HEK293 (cell line): ENCODE measurements around the gene ANKRD45.
"Not testable (repeated sequence)": the region's sequence is repeated elsewhere in the genome, so short reads cannot be mapped to it uniquely, and the experiment has no call there.

Experiments
- CTCF ChIA-PET: fragments of 350-600 bp; formaldehyde crosslinking; extraction: SDS; loops from one replicate; lab custom pipeline; 2021; ENCODE audit warnings: antibody characterized with exemption; lab: Yijun Ruan, JAX
- POLR2A ChIA-PET: fragments of 300-600 bp; formaldehyde crosslinking; extraction: SDS; loops from one replicate; lab custom pipeline; 2020; ENCODE audit warnings: antibody characterized with exemption, inconsistent platforms; lab: Yijun Ruan, JAX
- H3K27ac ChIP-seq: fragments of 200-500 bp; sonication (Bioruptor generic); 2 replicates; pipeline ENCODE4 v1.5.1; 2014; ENCODE audit warnings: low read depth, low read length, control low read depth, inconsistent platforms; ENCODE audit errors: extremely low read depth
- H3K36me3 ChIP-seq, 2 experiments: fragments of 200-500 bp in 1 of 2; sonication (Bioruptor generic) in 1 of 2; 1 replicate in 1 of 2; 2 replicates in 1 of 2; pipeline ENCODE4 v1.5.1; 2014 to 2017; ENCODE audit warnings: inconsistent platforms in 2 of 2, low read length in 2 of 2; ENCODE audit not compliant: control insufficient read depth in 2 of 2, insufficient read depth in 1 of 2
- H3K4me1 ChIP-seq: fragments of 200-500 bp; sonication (Bioruptor generic); 2 replicates; pipeline ENCODE4 v1.5.1; 2014; ENCODE audit warnings: mild to moderate bottlenecking, low read length, inconsistent platforms; ENCODE audit not compliant: control insufficient read depth, insufficient read depth
- H3K4me3 ChIP-seq: 2 replicates; pipeline ENCODE4 v1.5.1; 2011; ENCODE audit warnings: low read depth, mild to moderate bottlenecking, control low read depth, low read length, moderate library complexity
- H3K9me3 ChIP-seq: fragments of 200-500 bp; sonication (Bioruptor generic); 2 replicates; pipeline ENCODE4 v1.5.1; 2014; ENCODE audit warnings: low read depth, low read length, inconsistent platforms; ENCODE audit not compliant: control insufficient read depth, insufficient read depth
- EGR2 ChIP-seq: fragments of 450-650 bp; formaldehyde crosslinking; IDR thresholded peaks from 2 replicates; pipeline ENCODE4 v1.5.1; 2016; ENCODE audit warnings: low read depth, missing biosample characterization, missing genetic modification characterization
- GLI2 ChIP-seq: fragments of 450-650 bp; formaldehyde crosslinking; IDR thresholded peaks from 2 replicates; pipeline ENCODE4; 2017; ENCODE audit warnings: missing biosample characterization, missing genetic modification characterization, low read depth, borderline replicate concordance
- KLF9 ChIP-seq: fragments of 450-650 bp; formaldehyde crosslinking; IDR thresholded peaks from 2 replicates; pipeline ENCODE4 v1.5.1; 2016; ENCODE audit warnings: missing biosample characterization, missing genetic modification characterization, low read depth
- MZF1 ChIP-seq: fragments of 450-650 bp; formaldehyde crosslinking; IDR thresholded peaks from 2 replicates; pipeline ENCODE4 v1.5.1; 2017; ENCODE audit warnings: missing biosample characterization, missing genetic modification characterization, borderline replicate concordance
- REPIN1 ChIP-seq: fragments of 450-650 bp; formaldehyde crosslinking; IDR thresholded peaks from 2 replicates; pipeline ENCODE4 v1.5.1; 2017; ENCODE audit warnings: missing biosample characterization, missing genetic modification characterization, low read depth
- SCRT1 ChIP-seq: fragments of 450-650 bp; formaldehyde crosslinking; IDR thresholded peaks from 2 replicates; pipeline ENCODE4 v1.5.1; 2016; ENCODE audit warnings: missing biosample characterization, missing genetic modification characterization, borderline replicate concordance
- SCRT2 ChIP-seq: fragments of 450-650 bp; formaldehyde crosslinking; IDR thresholded peaks from 2 replicates; pipeline ENCODE4 v1.5.1; 2016; ENCODE audit warnings: missing biosample characterization, missing genetic modification characterization
- SETDB1 ChIP-seq: IDR thresholded peaks from one replicate; pipeline ENCODE4 v1.6.1; 2017; ENCODE audit warnings: mild to moderate bottlenecking, low read length, moderate library complexity, mixed read lengths; ENCODE audit not compliant: insufficient read length
- TCF7L2 ChIP-seq: IDR thresholded peaks from 2 replicates; pipeline ENCODE4 v1.6.1; 2011; ENCODE audit warnings: low read depth, mild to moderate bottlenecking, inconsistent platforms, low read length, moderate library complexity, borderline replicate concordance
- YY2 ChIP-seq: fragments of 450-650 bp; formaldehyde crosslinking; IDR thresholded peaks from 2 replicates; pipeline ENCODE4 v1.5.1; 2016; ENCODE audit warnings: missing biosample characterization, missing genetic modification characterization
- ZNF114 ChIP-seq: fragments of 450-650 bp; formaldehyde crosslinking; IDR thresholded peaks from 2 replicates; pipeline ENCODE4 v1.5.0; 2017; ENCODE audit warnings: missing biosample characterization, missing genetic modification characterization
- ZNF184 ChIP-seq: fragments of 450-650 bp; IDR thresholded peaks from 2 replicates; pipeline ENCODE4 v1.5.1; 2018; ENCODE audit warnings: missing biosample characterization, mild to moderate bottlenecking, missing genetic modification characterization
- ZNF266 ChIP-seq: fragments of 450-650 bp; formaldehyde crosslinking; IDR thresholded peaks from 2 replicates; pipeline ENCODE4 v1.5.1; 2016; ENCODE audit warnings: missing biosample characterization, missing genetic modification characterization, low read depth
- ZNF341 ChIP-seq: fragments of 450-650 bp; formaldehyde crosslinking; IDR thresholded peaks from 2 replicates; pipeline ENCODE4; 2016; ENCODE audit warnings: low read depth, missing biosample characterization, missing genetic modification characterization
- ZNF510 ChIP-seq: fragments of 450-650 bp; formaldehyde crosslinking; IDR thresholded peaks from 2 replicates; pipeline ENCODE4 v1.5.1; 2018; ENCODE audit warnings: mild to moderate bottlenecking, missing genetic modification characterization, missing biosample characterization; ENCODE audit not compliant: insufficient replicate concordance
- ZNF530 ChIP-seq: fragments of 450-650 bp; formaldehyde crosslinking; IDR thresholded peaks from 2 replicates; pipeline ENCODE4 v1.5.1; 2016; ENCODE audit warnings: low read depth, missing biosample characterization, missing genetic modification characterization
- ZNF544 ChIP-seq: fragments of 450-650 bp; formaldehyde crosslinking; IDR thresholded peaks from 2 replicates; pipeline ENCODE4 v1.5.0; 2017; ENCODE audit warnings: missing biosample characterization, missing genetic modification characterization
- ZNF658 ChIP-seq: fragments of 450-650 bp; formaldehyde crosslinking; IDR thresholded peaks from 2 replicates; pipeline ENCODE4; 2016; ENCODE audit warnings: missing biosample characterization, missing genetic modification characterization
- ZNF747 ChIP-seq: fragments of 450-650 bp; formaldehyde crosslinking; IDR thresholded peaks from 2 replicates; pipeline ENCODE4 v1.5.1; 2016; ENCODE audit warnings: missing biosample characterization, missing genetic modification characterization
- ZNF776 ChIP-seq: fragments of 450-650 bp; formaldehyde crosslinking; IDR thresholded peaks from 2 replicates; pipeline ENCODE4 v1.5.0; 2017; ENCODE audit warnings: missing biosample characterization, missing genetic modification characterization, borderline replicate concordance
- ZNF837 ChIP-seq: fragments of 450-650 bp; formaldehyde crosslinking; IDR thresholded peaks from 2 replicates; pipeline ENCODE4 v1.5.1; 2016; ENCODE audit warnings: missing biosample characterization, missing genetic modification characterization
- TF ChIP-seq, protein P1 (sequence below): fragments of 450-650 bp; formaldehyde crosslinking; IDR thresholded peaks from 2 replicates; pipeline ENCODE4 v1.5.1; 2016; ENCODE audit warnings: missing biosample characterization, missing genetic modification characterization, low read depth
- TF ChIP-seq, protein P2 (sequence below): fragments of 450-650 bp; formaldehyde crosslinking; IDR thresholded peaks from 2 replicates; pipeline ENCODE4 v1.5.1; 2016; ENCODE audit warnings: missing biosample characterization, missing genetic modification characterization

ANKRD45 gene

DNA sequence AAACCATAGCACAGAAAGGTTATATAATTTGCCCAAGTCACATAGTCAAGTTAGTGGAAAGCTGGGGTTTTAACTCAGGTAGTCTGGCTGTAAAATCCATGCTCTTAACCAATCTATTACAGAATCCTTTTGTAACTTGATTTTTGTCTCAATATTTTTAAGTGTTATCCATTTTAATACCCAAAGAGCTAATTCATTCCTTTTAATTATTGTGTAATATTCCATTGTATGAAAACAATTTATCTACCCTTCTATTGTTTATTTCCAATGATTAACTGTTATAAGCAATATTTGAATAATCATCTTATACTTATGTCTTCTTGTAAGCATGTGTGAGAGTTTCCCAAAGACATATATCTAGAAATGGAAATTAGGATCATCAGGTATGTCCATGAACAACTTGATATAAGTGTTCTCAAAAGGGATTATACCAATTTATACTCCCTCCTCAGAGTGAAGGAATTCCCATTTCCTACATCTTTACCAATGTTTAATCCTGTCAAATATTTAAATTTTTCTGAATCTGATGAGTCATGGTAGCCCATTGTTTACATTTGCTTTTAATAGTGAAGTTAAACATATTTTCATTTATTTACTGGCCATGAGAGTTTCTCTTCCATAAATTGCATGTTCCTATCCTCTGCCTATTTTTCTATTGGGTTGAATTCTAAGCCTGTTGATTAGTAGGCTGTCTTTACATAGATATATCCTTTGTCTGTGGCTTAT lies 20.6 kb downstream of the ANKRD45 start:
- Histone ChIP-seq H3K27ac (no peak overlapping the region), H3K4me3 (no peak overlapping the region), H3K9me3 (no peaks in the 10 kb centered on the region), H3K36me3 (no peaks in the 10 kb centered on the region), H3K4me1 (no peaks in the 10 kb centered on the region)
- ChIA-PET POLR2A (no interaction called here), CTCF (no interaction called here)
- TF ChIP-seq ZNF510 (tag by site-specific recombination) (no peak), YY2 (tag by site-specific recombination) (no peak), TCF7L2 (no peak), SCRT1 (no peak), ZNF266 (no peak), ZNF184 (tag by site-specific recombination) (no peak)
- TF ChIP-seq, protein P1, sequence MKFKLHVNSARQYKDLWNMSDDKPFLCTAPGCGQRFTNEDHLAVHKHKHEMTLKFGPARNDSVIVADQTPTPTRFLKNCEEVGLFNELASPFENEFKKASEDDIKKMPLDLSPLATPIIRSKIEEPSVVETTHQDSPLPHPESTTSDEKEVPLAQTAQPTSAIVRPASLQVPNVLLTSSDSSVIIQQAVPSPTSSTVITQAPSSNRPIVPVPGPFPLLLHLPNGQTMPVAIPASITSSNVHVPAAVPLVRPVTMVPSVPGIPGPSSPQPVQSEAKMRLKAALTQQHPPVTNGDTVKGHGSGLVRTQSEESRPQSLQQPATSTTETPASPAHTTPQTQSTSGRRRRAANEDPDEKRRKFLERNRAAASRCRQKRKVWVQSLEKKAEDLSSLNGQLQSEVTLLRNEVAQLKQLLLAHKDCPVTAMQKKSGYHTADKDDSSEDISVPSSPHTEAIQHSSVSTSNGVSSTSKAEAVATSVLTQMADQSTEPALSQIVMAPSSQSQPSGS = no peak

DNA sequence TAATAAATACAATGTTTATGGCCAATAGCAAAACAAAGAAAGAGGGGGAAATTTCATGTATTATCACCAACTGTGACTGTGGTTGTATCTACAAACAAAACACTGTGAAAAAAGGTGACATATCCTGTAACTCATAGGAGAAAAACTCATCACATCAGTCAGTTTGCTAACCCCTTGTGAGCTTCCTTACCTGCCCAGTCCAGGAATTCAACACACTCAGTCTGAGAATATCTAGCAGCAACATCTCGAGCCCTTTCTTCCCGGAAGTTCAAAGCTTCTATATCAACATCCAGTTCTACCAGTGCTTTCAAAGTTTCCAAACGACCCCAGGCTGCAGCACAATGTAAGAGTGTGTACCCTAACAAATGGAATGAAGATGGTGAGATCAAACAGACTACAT lies 23.0 kb downstream of the ANKRD45 start:
- CTCF ChIA-PET = interaction anchor here (0.6 to 1.0 kb wide), 3 partner anchors 11 to 482 kb away, joined by 3 to 4 read pairs (median 3); partner anchors contain the start of gene TEX50
- POLR2A ChIA-PET = no interaction called here
- no peak overlapping the region for H3K4me3 ChIP-seq
- TF ChIP-seq, protein P2, sequence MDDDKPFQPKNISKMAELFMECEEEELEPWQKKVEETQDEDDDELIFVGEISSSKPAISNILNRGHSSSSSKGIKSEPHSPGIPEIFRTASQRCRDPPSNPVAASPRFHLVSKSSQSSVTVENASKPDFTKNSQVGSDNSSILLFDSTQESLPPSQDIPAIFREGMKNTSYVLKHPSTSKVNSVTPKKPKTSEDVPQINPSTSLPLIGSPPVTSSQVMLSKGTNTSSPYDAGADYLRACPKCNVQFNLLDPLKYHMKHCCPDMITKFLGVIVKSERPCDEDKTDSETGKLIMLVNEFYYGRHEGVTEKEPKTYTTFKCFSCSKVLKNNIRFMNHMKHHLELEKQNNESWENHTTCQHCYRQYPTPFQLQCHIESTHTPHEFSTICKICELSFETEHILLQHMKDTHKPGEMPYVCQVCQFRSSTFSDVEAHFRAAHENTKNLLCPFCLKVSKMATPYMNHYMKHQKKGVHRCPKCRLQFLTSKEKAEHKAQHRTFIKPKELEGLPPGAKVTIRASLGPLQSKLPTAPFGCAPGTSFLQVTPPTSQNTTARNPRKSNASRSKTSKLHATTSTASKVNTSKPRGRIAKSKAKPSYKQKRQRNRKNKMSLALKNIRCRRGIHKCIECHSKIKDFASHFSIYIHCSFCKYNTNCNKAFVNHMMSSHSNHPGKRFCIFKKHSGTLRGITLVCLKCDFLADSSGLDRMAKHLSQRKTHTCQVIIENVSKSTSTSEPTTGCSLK (tag by site-specific recombination) = no peak
- H3K27ac ChIP-seq = no peak overlapping the region
- H3K36me3 ChIP-seq = no peaks in the 10 kb centered on the region
- H3K4me1 ChIP-seq = no peaks in the 10 kb centered on the region
- no peaks in the 10 kb centered on the region for H3K9me3 ChIP-seq

DNA sequence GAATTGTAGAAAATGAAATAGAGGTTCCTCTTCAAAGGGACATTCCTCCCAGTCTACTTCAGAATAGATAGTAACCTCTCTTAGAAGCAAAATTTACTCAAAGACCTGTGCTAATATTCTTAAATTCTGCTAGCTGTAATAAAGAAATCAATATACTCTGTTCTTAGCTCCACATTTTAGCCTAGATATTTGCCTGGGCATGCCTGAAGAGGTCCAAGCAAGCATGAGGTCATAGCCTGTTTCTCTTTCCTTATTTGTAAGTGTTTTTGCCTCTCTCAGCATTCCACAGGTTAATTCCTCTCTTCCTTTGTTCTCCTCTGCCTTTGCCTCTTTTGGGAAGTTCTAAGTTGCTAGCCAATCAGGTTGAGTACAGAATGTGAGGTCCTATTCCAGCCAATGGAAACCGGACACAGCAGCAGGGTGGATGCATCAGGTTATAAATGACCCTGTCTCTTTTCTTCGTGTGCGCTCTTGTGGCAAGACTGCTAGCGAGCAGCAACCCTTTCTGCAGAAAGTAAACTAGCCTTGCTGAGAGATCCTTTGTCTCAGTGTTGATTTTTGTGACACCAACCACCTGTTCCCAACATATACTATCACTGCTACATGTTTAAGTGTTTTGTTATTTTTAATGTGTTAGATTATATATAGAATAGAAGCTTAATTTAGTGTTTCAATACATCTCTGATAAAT lies 27.1 kb downstream of the ANKRD45 start:
- H3K4me1 ChIP-seq, POLR2A ChIA-PET, H3K27ac ChIP-seq, H3K4me3 ChIP-seq, H3K36me3 ChIP-seq, H3K9me3 ChIP-seq: not testable (repeated sequence)
- CTCF ChIA-PET = interaction anchor here (0.6 kb wide), 1 partner anchor 824 kb away, joined by 3 read pairs; no protein-coding TSS in a partner anchor
- TF ChIP-seq SCRT2 (tag by site-specific recombination) = peak; percentile 96
- TF ChIP-seq SETDB1 = peak; percentile 87

DNA sequence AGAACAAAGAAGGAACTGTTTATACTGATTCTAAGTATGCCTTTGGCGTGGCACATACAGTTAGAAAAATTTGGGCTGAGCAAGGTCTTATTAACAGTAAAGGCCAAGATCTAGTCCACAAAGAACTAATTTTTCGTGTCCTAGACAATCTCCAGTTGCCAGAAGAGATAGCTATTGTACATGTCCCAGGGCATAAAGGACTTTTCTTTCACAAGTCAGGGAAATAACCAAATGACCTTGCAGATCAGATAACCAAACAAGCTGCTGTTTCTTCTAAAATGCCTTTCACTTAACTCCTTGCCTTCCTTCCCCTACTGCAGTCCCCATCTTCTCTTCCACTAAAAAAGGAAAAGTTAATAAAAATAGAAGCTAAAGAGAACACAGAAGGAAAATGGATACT lies 30.5 kb downstream of the ANKRD45 start:
- H3K4me3 ChIP-seq = no peak overlapping the region
- no peaks in the 10 kb centered on the region for H3K4me1 ChIP-seq
- no peaks in the 10 kb centered on the region for H3K36me3 ChIP-seq
- ChIA-PET CTCF (interaction anchor here (1.1 kb wide), 1 partner anchor 15 kb away, joined by 3 read pairs; no protein-coding TSS in a partner anchor), POLR2A (no interaction called here)
- no peak overlapping the region for H3K27ac ChIP-seq
- H3K9me3 ChIP-seq = no peaks in the 10 kb centered on the region
- TF ChIP-seq KLF9 (tag by site-specific recombination) (no peak), GLI2 (no peak), EGR2 (tag by site-specific recombination) (no peak), ZNF544 (tag by site-specific recombination) (no peak), MZF1 (no peak), ZNF114 (tag by site-specific recombination) (no peak), ZNF776 (tag by site-specific recombination) (no peak), SCRT1 (no peak), ZNF510 (tag by site-specific recombination) (no peak), ZNF658 (tag by site-specific recombination) (no peak), ZNF837 (tag by site-specific recombination) (no peak), ZNF747 (no peak), ZNF530 (tag by site-specific recombination) (no peak), REPIN1 (no peak), ZNF341 (tag by site-specific recombination) (no peak)
